Osteoblast (primary cell): ENCODE data around the gene HTR4. TPM values are rescaled to one million over a fixed set of nuclear protein-coding genes. Genes with fewer than 3 reads are reported as not detected.

Experiments
- DNase-seq: peaks from one replicate; pipeline ENCODE4 v3.0.0; 2011; ENCODE audit warnings: low spot score, mixed read lengths; ENCODE audit not compliant: insufficient read length; ENCODE audit errors: missing footprints
- H2AFZ ChIP-seq: 2 replicates; pipeline ENCODE4 v1.6.0; 2011; ENCODE audit warnings: mild to moderate bottlenecking, low read length
- H3K27ac ChIP-seq: 2 replicates; pipeline ENCODE4 v1.5.1; 2011; ENCODE audit warnings: mild to moderate bottlenecking, low read depth, low read length, moderate library complexity
- H3K27me3 ChIP-seq: 2 replicates; pipeline ENCODE4 v1.6.0; 2012; ENCODE audit warnings: mild to moderate bottlenecking, control low read depth, inconsistent platforms, low read length, moderate library complexity; ENCODE audit not compliant: insufficient read depth
- H3K36me3 ChIP-seq: 2 replicates; pipeline ENCODE4 v1.5.1; 2011; ENCODE audit warnings: mild to moderate bottlenecking, low read length, control low read depth, moderate library complexity; ENCODE audit not compliant: insufficient read depth
- H3K4me1 ChIP-seq: 2 replicates; pipeline ENCODE4 v1.5.1; 2011; ENCODE audit warnings: mild to moderate bottlenecking, low read length, control low read depth, moderate library complexity; ENCODE audit not compliant: insufficient read depth
- H3K4me2 ChIP-seq: 2 replicates; pipeline ENCODE4 v1.6.0; 2011; ENCODE audit warnings: mild to moderate bottlenecking, low read length; ENCODE audit not compliant: insufficient read depth
- H3K4me3 ChIP-seq: fragments of 200-600 bp; sonication (generic); 3 replicates; pipeline ENCODE4 v1.5.1; 2012; ENCODE audit warnings: mild to moderate bottlenecking, low read length, inconsistent platforms; ENCODE audit not compliant: insufficient read depth
- H3K79me2 ChIP-seq: 2 replicates; pipeline ENCODE4 v1.6.0; 2012; ENCODE audit warnings: mild to moderate bottlenecking, low read length, control low read depth, inconsistent platforms; ENCODE audit not compliant: insufficient read depth
- H3K9me3 ChIP-seq: 2 replicates; pipeline ENCODE4 v1.5.1; 2011; ENCODE audit warnings: low read depth, low read length, control low read depth
- H4K20me1 ChIP-seq: 2 replicates; pipeline ENCODE4 v1.6.0; 2012; ENCODE audit warnings: mild to moderate bottlenecking, low read length, control low read depth; ENCODE audit not compliant: insufficient read depth
- CTCF ChIP-seq: IDR thresholded peaks from 2 replicates; pipeline ENCODE4 v1.5.1; 2011; ENCODE audit warnings: mild to moderate bottlenecking, low read depth, low read length, moderate library complexity; ENCODE audit errors: extremely low read depth
- total RNA-seq: library from RNA; depleted of rRNA; stranded (reverse); fragments of >200 nt; gene quantifications from 2 replicates; pipeline ENCODE4 v1.2.3, GENCODE V29; 2012

The HTR4 gene
- total RNA-seq, 1 donor, result not detected

DNA sequence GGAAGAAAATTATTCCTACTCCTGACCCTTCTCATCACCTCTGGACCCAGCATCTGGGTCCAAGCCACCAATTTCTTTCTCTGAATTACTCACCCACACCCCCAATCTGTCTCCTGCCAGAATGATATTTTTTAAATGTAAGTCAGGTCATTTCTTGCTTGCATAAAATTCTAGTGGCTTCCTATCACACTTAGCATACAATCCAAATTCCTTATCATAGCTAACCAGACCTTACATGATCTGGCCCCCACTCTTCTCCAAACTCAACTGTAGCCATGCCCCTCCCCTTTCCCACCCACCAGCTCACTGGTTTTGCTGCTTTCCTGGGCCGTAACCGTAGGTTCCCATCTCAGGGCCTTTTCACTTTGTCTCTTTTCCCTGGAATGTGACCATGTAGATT lies 15.2 kb downstream of the HTR4 start:
- H3K27ac ChIP-seq, result no peak overlapping the region
- no peaks in the 10 kb centered on the region for H3K36me3 ChIP-seq
- no peaks in the 10 kb centered on the region for H3K9me3 ChIP-seq
- H3K27me3 ChIP-seq, result no peaks in the 10 kb centered on the region
- no peak for TF ChIP-seq CTCF
- H2AFZ ChIP-seq, result no peak overlapping the region
- no peak overlapping the region for H3K4me3 ChIP-seq
- H3K79me2 ChIP-seq, result no peaks in the 10 kb centered on the region
- no peaks in the 10 kb centered on the region for H3K4me1 ChIP-seq
- no peak for DNase-seq
- no peak overlapping the region for H3K4me2 ChIP-seq
- no peaks in the 10 kb centered on the region for H4K20me1 ChIP-seq

DNA sequence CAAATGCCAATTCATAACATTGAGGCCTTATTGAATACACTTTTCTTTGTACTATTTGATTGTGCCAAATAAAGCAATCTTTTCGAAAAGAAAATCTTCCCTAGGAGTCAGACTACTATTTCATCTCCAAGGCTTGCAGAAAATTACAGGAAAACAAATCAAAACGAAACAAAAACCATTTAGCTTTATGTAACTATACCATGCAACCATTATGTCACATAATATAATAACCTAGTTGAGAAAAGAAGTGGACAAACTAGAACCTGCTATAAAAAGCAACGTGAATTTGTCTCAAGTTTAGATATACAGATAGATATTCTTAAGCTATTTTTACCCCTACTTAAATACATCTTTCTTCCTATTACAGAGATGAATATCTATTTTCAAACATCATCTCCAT lies 18.0 kb downstream of the HTR4 start:
- DNase-seq, result no peak
- H3K79me2 ChIP-seq, result no peaks in the 10 kb centered on the region
- H3K36me3 ChIP-seq, result no peaks in the 10 kb centered on the region
- no peaks in the 10 kb centered on the region for H3K9me3 ChIP-seq
- H2AFZ ChIP-seq, result no peak overlapping the region
- TF ChIP-seq CTCF, result no peak
- no peaks in the 10 kb centered on the region for H3K27me3 ChIP-seq
- no peaks in the 10 kb centered on the region for H3K4me1 ChIP-seq
- H3K27ac ChIP-seq, result no peak overlapping the region
- no peak overlapping the region for H3K4me2 ChIP-seq
- H4K20me1 ChIP-seq, result no peaks in the 10 kb centered on the region
- no peak overlapping the region for H3K4me3 ChIP-seq

GRCh38 chr5:148635321-148636083 lies 18.8 kb downstream of the HTR4 start:
- H4K20me1 ChIP-seq, result no peaks in the 10 kb centered on the region
- no peaks in the 10 kb centered on the region for H3K9me3 ChIP-seq
- H3K79me2 ChIP-seq, result no peaks in the 10 kb centered on the region
- no peak overlapping the region for H3K4me2 ChIP-seq
- no peak for DNase-seq
- H3K36me3 ChIP-seq, result no peaks in the 10 kb centered on the region
- H3K4me1 ChIP-seq, result no peaks in the 10 kb centered on the region
- H3K27me3 ChIP-seq, result no peaks in the 10 kb centered on the region
- no peak for TF ChIP-seq CTCF
- H3K4me3 ChIP-seq, result no peak overlapping the region
- H3K27ac ChIP-seq, result no peak overlapping the region
- H2AFZ ChIP-seq, result no peak overlapping the region

- Histone ChIP-seq H3K36me3 (no peaks in the 10 kb centered on the region), H2AFZ (no peak overlapping the region), H3K27ac (no peak overlapping the region), H3K79me2 (no peaks in the 10 kb centered on the region), H3K27me3 (no peaks in the 10 kb centered on the region), H3K4me3 (no peak overlapping the region), H3K9me3 (no peaks in the 10 kb centered on the region), H3K4me2 (no peak overlapping the region), H4K20me1 (no peaks in the 10 kb centered on the region), H3K4me1 (no peaks in the 10 kb centered on the region)
- DNase-seq, result no peak
- TF ChIP-seq CTCF, result no peak
Measured at GRCh38 chr5:148633067-148633377, 21.3 kb downstream of the HTR4 start.
